IPS-15b (cell line): Measurements from ENCODE around the gene TUBB2B.
A peak's percentile ranks its signal among the peaks of the same experiment; 100 is the strongest.

Experiments
- H3K27me3 ChIP-seq: one replicate; pipeline ENCODE4 v1.6.1; 2013; ENCODE audit warnings: low read length; ENCODE audit not compliant: control insufficient read depth, insufficient read depth
- H3K36me3 ChIP-seq: one replicate; pipeline ENCODE4 v1.6.1; 2013; ENCODE audit warnings: low read length; ENCODE audit not compliant: control insufficient read depth, insufficient read depth
- H3K4me1 ChIP-seq: one replicate; pipeline ENCODE4 v1.6.1; 2013; ENCODE audit warnings: mild to moderate bottlenecking, low read length; ENCODE audit not compliant: control insufficient read depth, insufficient read depth
- H3K4me3 ChIP-seq: one replicate; pipeline ENCODE4 v1.5.1; 2013; ENCODE audit warnings: low read depth, low read length
- H3K9ac ChIP-seq: one replicate; pipeline ENCODE4 v1.6.1; 2013; ENCODE audit warnings: low read depth, mild to moderate bottlenecking, low read length
- H3K9me3 ChIP-seq: one replicate; pipeline ENCODE4 v1.6.1; 2013; ENCODE audit warnings: mild to moderate bottlenecking, low read length; ENCODE audit not compliant: control insufficient read depth, insufficient read depth

TUBB2B gene

DNA sequence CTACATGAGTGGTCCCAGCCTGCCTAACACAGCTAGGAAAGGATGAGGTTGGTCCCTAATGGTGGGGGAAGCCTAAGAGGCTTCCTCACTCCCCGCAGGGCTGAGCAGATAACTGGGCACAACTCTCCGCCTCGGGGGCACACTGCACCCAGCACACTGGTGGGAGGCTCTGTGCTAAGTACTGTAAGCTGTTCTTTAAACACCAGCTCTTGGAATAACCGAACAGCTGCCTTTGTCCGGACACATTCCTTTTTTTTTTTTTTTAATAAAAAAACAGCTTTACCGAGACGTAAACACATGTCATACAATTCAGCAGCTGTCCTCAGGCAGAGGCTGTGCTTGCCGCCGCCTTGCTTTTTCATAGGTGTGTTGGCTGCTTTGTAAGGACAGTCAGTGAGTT, 38.2 kb upstream of the TUBB2B start:
- Histone ChIP-seq H3K9ac (no peak overlapping the region), H3K27me3 (no peaks in the 10 kb centered on the region), H3K4me1 (peaks cover 3% of the 10 kb centered on the region), H3K4me3 (no peak overlapping the region), H3K9me3 (no peaks in the 10 kb centered on the region), H3K36me3 (peaks cover 24% of the 10 kb centered on the region)

- H3K4me1 ChIP-seq, result peaks cover 7% of the 10 kb centered on the region
- no peaks in the 10 kb centered on the region for H3K9me3 ChIP-seq
- H3K4me3 ChIP-seq, result no peak overlapping the region
- H3K36me3 ChIP-seq, result peaks cover 17% of the 10 kb centered on the region
- no peaks in the 10 kb centered on the region for H3K27me3 ChIP-seq
- no peak overlapping the region for H3K9ac ChIP-seq
Observed at GRCh38 chr6:3264356-3264755, 36.9 kb upstream of the TUBB2B start.

DNA sequence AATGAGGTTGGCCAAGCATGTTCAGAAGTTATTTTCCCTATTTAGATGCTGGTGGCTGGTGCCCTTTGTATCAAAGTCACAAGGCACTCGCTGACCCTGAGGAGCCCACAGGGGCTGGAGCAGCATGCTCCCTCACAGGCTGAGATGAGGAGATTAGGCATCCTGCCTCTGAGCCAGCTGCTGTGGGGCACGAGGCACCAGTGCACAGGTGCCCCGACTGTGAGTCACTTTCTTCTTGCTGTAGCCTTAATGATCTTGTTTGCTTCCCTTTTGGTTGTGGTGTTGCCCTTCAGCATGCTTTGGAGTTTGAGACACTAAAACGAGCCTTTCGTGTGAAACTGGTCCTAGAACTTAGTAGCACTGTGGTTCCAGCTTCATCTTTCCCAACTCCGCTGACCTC, 35.6 kb upstream of the TUBB2B start:
- peaks cover 1% of the 10 kb centered on the region for H3K27me3 ChIP-seq
- H3K4me3 ChIP-seq, result no peak overlapping the region
- H3K36me3 ChIP-seq, result peaks cover 11% of the 10 kb centered on the region
- H3K9ac ChIP-seq, result no peak overlapping the region
- no peaks in the 10 kb centered on the region for H3K9me3 ChIP-seq
- H3K4me1 ChIP-seq, result peaks cover 7% of the 10 kb centered on the region

- Histone ChIP-seq H3K9me3 (no peaks in the 10 kb centered on the region), H3K27me3 (peaks cover 7% of the 10 kb centered on the region), H3K36me3 (peaks cover 10% of the 10 kb centered on the region), H3K4me1 (peaks cover 7% of the 10 kb centered on the region), H3K4me3 (no peak overlapping the region), H3K9ac (no peak overlapping the region)
Observed at GRCh38 chr6:3261921-3262320, 34.5 kb upstream of the TUBB2B start.

DNA sequence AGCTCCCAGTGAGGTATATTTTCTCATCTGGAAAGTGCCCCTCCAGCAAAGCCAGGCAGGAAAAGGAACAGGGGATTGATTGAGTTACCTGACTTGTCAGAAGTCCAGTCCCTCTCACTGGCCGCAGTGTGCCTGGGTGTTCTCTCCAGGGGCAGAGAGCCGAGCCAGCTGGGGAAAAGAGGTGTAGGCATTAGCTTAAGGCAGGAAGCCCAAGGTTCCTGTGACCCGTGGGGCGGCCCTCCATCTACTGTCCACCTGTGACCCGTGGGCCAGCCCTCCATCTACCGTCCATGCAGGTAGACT, 34.0 kb upstream of the TUBB2B start:
- Histone ChIP-seq H3K36me3 (peaks cover 10% of the 10 kb centered on the region), H3K27me3 (peaks cover 7% of the 10 kb centered on the region), H3K4me1 (peaks cover 7% of the 10 kb centered on the region), H3K9ac (no peak overlapping the region), H3K4me3 (no peak overlapping the region), H3K9me3 (no peaks in the 10 kb centered on the region)

DNA sequence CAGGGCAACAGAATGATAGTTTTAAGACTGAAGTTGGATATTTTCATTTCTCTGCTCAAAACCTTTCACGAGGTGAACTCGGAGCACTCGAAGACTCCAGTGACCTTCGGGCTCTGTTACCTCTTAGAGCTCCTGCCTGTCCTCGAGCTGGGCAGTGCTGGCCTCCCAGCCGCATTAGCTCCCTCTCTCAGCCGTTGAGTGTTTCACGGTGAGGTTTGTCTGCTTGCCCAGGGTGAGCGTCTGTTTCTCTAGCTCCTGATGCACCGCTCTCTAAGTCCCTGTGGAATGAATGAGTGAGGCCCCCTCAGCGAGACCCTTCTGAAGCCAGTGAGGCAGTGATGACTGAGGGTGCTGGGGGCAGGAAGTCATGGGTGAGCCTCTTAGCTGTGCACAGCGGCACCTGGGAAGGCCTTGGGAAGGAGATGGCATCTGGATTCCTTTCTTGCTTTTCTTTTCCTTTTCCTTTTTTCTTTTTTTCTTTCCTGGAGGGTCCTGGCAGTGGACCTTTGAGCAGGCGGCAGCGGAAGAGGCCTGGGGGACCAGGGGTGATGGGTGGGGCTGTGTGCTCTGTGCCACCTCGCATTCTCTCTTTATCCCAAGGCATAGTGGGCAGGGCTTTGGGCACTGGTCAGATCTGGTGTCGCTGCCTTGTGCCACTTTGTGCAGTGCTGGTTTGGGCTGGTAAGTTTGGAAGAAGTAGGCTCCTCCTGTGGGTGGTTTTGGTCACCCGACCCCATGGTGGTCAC, 33.5 kb upstream of the TUBB2B start:
- Histone ChIP-seq H3K9ac (no peak overlapping the region), H3K4me1 (peaks cover 7% of the 10 kb centered on the region), H3K9me3 (no peaks in the 10 kb centered on the region), H3K36me3 (peaks cover 10% of the 10 kb centered on the region), H3K27me3 (peaks cover 7% of the 10 kb centered on the region), H3K4me3 (peak overlapping the region; percentile 13)

GRCh38 chr6:3260296-3260695, 32.8 kb upstream of the TUBB2B start:
- H3K9ac ChIP-seq, result no peak overlapping the region
- peaks cover 7% of the 10 kb centered on the region for H3K4me1 ChIP-seq
- peaks cover 10% of the 10 kb centered on the region for H3K36me3 ChIP-seq

DNA sequence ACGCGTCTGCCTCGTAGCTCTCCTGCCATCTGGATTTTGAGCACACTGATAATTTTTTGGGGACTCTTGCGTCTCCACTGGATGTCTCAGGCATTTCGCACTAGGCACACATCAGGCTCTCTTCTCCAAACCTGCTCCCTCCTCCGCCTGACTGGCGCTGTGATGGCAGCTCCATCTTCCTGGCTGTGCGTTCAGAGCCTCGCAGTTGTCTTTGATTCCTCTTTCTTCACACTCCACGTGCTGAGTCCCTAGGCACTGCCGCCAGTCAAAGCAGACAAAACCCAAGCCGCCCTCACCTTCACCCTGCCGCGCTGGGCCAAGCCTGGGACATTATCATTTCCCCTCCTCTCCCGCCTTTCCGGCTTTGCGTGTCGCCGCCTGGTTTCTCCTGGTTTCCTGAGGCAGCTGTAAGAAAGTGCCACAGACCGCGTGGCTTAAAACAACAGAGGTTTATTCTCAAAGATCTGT, 32.1 kb upstream of the TUBB2B start:
- Histone ChIP-seq H3K4me1 (peaks cover 7% of the 10 kb centered on the region), H3K27me3 (peaks cover 7% of the 10 kb centered on the region), H3K9ac (peak overlapping the region; percentile 76), H3K9me3 (no peaks in the 10 kb centered on the region), H3K4me3 (peak overlapping the region; percentile 94), H3K36me3 (peaks cover 10% of the 10 kb centered on the region)

More at GRCh38 chr6:3260296-3260695, 32.8 kb upstream of the TUBB2B start:
- Histone ChIP-seq H3K27me3 (peaks cover 7% of the 10 kb centered on the region), H3K4me3 (peak overlapping the region; percentile 13), H3K9me3 (no peaks in the 10 kb centered on the region)

DNA sequence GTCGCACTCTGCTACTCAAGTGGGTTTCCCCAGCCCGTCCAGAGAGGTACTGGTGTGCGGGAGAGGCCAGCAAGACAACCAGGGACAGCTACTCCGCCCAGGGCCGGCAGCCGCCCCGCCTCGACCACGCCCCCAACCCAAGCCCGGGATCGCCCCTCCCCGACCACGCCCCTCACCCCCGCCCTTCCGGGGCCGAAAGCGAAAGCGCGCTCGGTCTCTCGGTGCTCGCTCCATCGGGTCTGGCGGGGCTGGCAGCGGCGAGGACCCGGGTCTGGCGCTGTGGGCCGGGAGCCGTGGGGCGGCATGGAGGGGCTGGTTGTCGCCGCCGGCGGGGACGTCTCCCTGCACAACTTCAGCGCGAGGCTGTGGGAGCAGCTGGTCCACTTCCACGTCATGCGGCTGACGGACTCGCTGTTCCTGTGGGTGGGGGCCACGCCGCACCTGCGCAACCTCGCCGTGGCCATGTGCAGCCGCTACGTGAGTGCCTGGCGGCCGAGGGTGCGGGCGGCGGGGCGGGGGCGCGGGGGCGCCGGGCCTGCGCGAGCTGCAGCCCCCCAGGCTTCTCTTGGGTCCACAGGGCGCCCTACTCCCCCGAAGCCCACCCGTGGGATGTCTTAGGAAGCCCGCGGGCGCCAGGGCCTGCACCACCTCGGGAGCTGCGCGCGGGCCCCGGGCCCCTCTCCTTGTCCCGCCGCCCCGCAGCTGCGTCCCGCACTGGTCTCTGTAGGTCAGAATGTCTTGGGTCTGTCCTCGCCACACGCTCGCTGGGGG, 31.5 kb upstream of the TUBB2B start, which contains the start of gene PSMG4:
PSMG4 (plus strand) TSS at position 228 of the 771 bp plus-strand sequence; CDS start at position 304, 76 bp downstream.
- H3K36me3 ChIP-seq, result peaks cover 4% of the 10 kb centered on the region
- H3K9ac ChIP-seq, result peak within 1 kb of the TSS; percentile 76
- peak within 1 kb of the TSS; percentile 94 for H3K4me3 ChIP-seq
- H3K4me1 ChIP-seq, result peaks cover 7% of the 10 kb centered on the region
- no peaks in the 10 kb centered on the region for H3K9me3 ChIP-seq
- H3K27me3 ChIP-seq, result peaks cover 7% of the 10 kb centered on the region

GRCh38 chr6:3258201-3258600, 30.7 kb upstream of the TUBB2B start:
- Histone ChIP-seq H3K4me1 (peaks cover 7% of the 10 kb centered on the region), H3K36me3 (no peaks in the 10 kb centered on the region), H3K9me3 (no peaks in the 10 kb centered on the region), H3K9ac (no peak overlapping the region), H3K27me3 (peaks cover 7% of the 10 kb centered on the region), H3K4me3 (peak overlapping the region; percentile 41)

DNA sequence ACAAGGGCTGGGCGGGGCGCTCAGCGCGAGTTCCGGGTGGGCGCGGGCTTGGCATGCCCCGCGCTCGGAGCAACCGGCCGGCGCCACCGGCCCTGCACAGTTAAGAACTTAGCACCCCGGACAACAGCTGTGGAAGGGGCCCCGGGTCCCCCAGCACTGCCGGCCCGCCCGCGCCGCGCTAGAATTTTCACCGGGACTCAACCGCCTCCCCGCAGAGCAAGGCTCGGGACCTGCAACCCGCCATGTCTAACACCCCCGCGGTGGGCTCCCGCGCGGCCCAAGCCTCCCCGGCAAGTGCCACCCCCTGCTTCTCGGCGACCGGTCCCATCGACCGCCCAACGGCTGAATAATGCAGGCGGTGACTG, 26.1 kb upstream of the TUBB2B start:
- Histone ChIP-seq H3K9ac (no peak overlapping the region), H3K4me1 (no peaks in the 10 kb centered on the region), H3K36me3 (no peaks in the 10 kb centered on the region), H3K4me3 (no peak overlapping the region), H3K27me3 (peaks cover 17% of the 10 kb centered on the region), H3K9me3 (no peaks in the 10 kb centered on the region)
